GM12873 (cell line): ENCODE measurements around the gene MESP2.

Source experiments
- TF ChIP-seq, protein P1 (sequence below): IDR thresholded peaks from 2 replicates; pipeline ENCODE4 v1.5.1; 2012; ENCODE audit warnings: low read depth, mild to moderate bottlenecking, moderate library complexity, low read length, control low read depth; ENCODE audit not compliant: insufficient read depth; ENCODE audit errors: missing control alignments

Gene MESP2

DNA sequence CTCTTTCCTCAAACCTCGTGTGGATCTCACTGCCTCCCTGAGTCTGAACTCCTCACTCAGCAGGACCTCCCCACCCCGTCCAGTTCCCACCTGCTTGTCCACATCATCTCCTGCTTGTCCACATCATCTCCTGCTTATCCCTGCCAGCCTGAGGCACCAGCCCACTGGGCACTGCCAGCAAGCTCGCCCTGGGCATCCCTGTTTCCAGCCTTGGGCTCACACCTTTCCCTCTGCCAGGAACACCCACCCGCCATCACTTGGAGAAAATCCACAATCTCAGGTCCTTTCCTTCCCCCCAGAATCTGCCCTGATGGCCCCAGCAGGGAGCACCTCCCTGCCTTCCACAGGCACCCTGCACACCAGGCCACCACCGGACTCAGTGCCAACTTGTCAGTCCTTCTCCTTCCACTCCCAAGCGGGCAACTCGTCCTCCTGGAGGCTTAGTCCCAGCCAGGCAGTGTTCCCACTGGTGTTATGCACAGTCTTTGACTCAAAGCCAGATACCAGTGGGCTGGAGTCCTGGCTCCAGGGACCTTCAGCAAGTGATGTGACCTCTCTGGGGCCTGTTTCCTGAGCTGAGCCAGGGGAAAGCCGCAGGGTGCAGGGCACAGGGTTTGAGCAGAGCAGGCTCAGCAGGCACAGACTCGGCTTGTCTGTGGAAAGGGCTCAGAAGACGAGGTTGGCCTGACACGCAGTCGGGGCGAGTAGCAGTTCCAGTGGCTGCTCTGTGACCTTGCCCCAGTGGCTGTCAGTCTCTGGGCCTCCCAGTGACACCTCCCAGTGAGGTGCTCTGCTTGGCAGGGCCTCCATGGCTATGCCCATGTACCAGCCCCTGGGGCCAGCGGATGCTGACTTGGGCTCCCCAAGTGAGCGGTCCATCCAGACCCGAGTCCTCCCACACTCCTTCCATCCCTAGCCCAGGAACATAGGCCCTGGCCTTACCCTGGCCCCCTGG is 9.5 kb upstream of the MESP2 start:
- TF ChIP-seq, protein P1, sequence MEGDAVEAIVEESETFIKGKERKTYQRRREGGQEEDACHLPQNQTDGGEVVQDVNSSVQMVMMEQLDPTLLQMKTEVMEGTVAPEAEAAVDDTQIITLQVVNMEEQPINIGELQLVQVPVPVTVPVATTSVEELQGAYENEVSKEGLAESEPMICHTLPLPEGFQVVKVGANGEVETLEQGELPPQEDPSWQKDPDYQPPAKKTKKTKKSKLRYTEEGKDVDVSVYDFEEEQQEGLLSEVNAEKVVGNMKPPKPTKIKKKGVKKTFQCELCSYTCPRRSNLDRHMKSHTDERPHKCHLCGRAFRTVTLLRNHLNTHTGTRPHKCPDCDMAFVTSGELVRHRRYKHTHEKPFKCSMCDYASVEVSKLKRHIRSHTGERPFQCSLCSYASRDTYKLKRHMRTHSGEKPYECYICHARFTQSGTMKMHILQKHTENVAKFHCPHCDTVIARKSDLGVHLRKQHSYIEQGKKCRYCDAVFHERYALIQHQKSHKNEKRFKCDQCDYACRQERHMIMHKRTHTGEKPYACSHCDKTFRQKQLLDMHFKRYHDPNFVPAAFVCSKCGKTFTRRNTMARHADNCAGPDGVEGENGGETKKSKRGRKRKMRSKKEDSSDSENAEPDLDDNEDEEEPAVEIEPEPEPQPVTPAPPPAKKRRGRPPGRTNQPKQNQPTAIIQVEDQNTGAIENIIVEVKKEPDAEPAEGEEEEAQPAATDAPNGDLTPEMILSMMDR = no peak

DNA sequence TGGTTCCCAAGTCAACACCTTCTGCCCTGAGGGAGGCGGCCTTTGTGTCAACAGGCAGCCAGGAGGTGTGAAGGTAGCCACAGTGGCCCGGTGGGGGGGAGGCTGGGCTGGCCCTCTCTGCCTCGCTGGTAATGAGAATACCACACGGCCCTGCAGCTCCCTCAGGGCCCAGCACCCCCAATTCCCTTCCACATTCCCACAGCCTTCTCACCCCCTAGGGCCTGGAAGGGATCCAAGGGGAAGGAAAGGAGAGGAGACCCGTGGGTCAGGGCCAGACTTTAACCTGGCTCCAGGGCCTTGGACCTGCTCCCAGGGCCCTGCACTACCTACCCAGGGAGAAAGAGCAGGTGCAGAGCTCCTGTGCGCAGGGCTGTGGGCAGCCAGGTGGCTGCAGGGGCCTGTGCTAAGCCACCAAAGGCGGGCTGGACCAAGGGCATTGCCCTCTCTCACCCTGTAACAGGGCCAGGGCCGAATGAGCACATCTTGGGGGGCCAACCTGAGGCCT is 8.7 kb upstream of the MESP2 start:
- TF ChIP-seq, protein P1 = no peak

DNA sequence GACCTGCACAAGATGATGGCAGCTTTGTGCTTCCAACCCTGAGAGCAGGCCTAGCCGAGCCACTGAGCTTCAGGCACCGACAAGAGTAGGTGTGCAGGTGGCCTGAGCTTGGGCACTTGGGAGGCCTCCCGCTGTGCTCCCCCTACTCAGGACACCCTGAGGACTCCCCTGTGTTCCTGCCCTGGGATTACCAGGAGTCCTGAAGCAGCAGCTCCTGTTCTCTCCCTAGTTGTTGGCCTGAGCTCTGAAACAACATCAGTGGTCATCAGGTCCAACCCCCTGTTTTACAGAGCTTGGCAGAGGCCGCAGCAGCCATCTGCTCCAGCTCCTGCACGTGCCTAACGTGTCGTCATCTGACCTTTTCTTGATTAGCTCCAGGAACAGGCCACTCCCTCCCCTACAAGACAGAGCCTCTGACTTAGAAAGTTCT is 8.0 kb upstream of the MESP2 start:
- TF ChIP-seq, protein P1 = no peak

DNA sequence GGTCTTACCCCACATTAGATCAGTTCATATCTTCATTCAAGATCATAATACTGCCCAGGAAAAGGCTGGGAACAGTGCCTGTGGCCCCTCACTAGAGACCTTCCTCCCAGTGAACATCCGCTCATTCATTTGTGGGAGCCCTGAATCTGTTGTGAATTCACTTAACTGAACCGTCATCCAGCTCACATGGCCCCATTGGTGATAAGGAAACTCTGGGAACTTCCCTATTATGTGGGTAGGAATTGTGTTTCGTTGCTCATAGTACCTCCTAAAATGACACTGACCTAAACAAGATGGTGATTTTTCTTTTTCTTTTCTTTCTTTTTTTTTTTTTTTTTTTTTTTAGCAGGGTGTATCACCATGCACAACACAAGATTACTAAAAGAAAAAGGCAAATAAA is 6.8 kb upstream of the MESP2 start:
- TF ChIP-seq, protein P1 = no peak

DNA sequence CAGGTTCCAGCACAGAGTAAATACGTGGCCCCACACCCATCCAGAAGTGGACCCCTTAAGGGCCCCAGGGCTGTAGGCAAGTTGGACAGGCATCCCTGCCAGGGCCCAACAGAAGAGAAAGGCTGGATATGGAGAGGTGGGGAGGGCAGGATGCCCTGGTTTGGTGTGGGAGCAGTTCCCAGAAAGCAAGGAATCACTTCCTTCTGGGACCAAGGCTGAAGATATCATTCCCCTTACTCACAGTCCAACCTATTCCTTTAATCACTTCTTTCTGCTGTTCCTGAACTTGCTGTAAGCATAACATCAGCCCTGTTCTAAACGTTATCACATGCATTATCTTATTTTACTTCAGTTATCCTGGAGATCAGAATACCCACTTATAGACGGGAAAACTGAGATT is 6.1 kb upstream of the MESP2 start:
- TF ChIP-seq, protein P1 = no peak

DNA sequence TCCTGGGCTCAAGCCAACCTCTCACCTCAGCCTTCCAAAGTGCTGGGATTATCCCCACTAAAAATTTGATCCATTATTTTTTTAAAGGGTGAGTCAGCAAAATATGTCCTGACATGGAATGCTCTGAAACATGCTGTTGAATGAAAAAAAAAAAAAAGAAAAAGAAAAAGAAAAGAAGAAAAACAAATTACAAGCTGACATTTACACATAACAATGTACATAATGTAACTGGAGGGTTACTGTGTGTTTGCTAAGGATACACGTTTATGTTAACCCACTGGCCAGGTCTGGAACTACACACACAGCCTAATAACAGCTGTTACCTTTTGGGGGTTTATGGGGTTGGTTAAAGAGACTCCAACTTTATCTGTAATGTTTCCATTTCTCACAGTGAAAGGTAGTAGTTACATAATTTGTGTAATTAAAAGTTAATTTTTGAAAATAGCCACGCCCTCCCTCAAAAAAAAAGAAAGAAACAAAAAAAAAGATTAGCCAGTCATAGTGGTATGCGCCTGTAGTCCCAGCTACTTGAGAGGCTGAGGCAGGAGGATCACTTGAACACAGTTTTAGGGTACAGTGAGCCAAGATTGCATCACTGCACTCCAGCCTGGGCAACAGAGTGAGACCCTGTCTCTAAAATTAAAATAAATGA is 3.1 kb upstream of the MESP2 start:
- TF ChIP-seq, protein P1 = peak; percentile 41

DNA sequence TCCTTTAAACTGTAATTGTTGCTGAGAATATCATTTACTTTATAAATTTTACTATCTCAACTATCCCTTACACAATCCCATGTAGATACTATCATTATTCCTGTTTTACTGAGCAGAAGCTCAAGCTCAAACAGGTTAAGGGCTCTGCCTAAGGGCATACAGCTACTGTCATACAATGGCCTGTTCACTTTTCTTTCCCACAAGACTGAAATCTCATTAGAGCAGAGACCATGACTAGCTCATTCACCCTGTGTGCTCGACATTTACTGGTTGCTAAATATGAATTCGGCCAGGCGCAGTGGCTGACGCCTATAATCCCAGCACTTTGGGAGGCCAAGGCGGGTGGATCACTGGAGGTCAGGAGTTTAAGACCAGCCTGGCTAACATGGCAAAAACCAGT is 1.6 kb upstream of the MESP2 start:
- TF ChIP-seq, protein P1 = no peak
